ENCODE data around the gene PRDM16. TPM values are rescaled to one million over a fixed set of nuclear protein-coding genes. Genes with fewer than 3 reads are reported as not detected.

Gene PRDM16
- polyA plus RNA-seq, 1 donor (not counting 4 experiments of a cell fraction or from before 2014, with no cell fraction given), result 0.05 TPM

GRCh38 chr1:3399732-3400131 lies 330.7 kb downstream of the PRDM16 start:
- no peak for FAIRE-seq

GRCh38 chr1:3401585-3402257 lies 332.7 kb downstream of the PRDM16 start:
- Histone ChIP-seq H3K9me3 (ENCODE audit: control insufficient read depth, low read depth, low read length) (no peaks in the 10 kb centered on the region), H3K9ac (ENCODE audit: control insufficient read depth, extremely low read depth, insufficient read depth, low read length) (no peak overlapping the region), H3K27ac (ENCODE audit: control insufficient read depth, insufficient read depth, low read length) (no peak overlapping the region), H3K79me2 (ENCODE audit: control insufficient read depth, insufficient read depth, low read length) (no peaks in the 10 kb centered on the region), H4K20me1 (ENCODE audit: control insufficient read depth, extremely low read depth, insufficient read depth, low read length) (no peaks in the 10 kb centered on the region), H3K9me1 (ENCODE audit: control insufficient read depth, extremely low read depth, insufficient read depth, low read length) (no peaks in the 10 kb centered on the region), H3K4me1 (ENCODE audit: control insufficient read depth, extremely low read depth, insufficient read depth, low read length) (peaks cover 6% of the 10 kb centered on the region), H3K4me2 (ENCODE audit: control insufficient read depth, extremely low read depth, insufficient read depth, low read depth, low read length) (no peak overlapping the region), H2AFZ (ENCODE audit: control insufficient read depth, low read length) (no peak overlapping the region), H3K4me3 (ENCODE audit: control insufficient read depth in 2 of 3, extremely low read depth in 1 of 3, insufficient read depth in 2 of 3, low read depth in 1 of 3, low read length in 3 of 3) (no peak overlapping the region), H3K27me3 (ENCODE audit: control insufficient read depth, extremely low read depth, insufficient read depth, low read length) (peaks cover 32% of the 10 kb centered on the region), H3K36me3 (ENCODE audit: control insufficient read depth in 2 of 2, extremely low read depth in 1 of 2, insufficient read depth in 2 of 2, low read length in 2 of 2) (no peaks in the 10 kb centered on the region)
- DNase-seq (ENCODE audit: low read depth, low spot score) (no peak), FAIRE-seq (no peak)
- dilution Hi-C loops (cut with MboI; ENCODE audit: extremely low pct_ligation_motif_present, low sequenced_read_pairs), result loop anchor here (25.0 kb wide), 1 partner anchor 989 kb away; the partner anchor contains the start of gene PEX10
- TF ChIP-seq EZH2 (IDR thresholded peaks at IDR 0.05; ENCODE audit: low read length), result no peak

More at GRCh38 chr1:3399732-3400131, 330.7 kb downstream of the PRDM16 start:
- no peak for DNase-seq (ENCODE audit: low read depth, low spot score)
- Histone ChIP-seq H3K4me1 (ENCODE audit: control insufficient read depth, extremely low read depth, insufficient read depth, low read length) (no peaks in the 10 kb centered on the region), H3K27ac (ENCODE audit: control insufficient read depth, insufficient read depth, low read length) (no peak overlapping the region), H2AFZ (ENCODE audit: control insufficient read depth, low read length) (no peak overlapping the region), H3K9me3 (ENCODE audit: control insufficient read depth, low read depth, low read length) (no peaks in the 10 kb centered on the region), H3K4me2 (ENCODE audit: control insufficient read depth, extremely low read depth, insufficient read depth, low read depth, low read length) (no peak overlapping the region), H3K4me3 (ENCODE audit: control insufficient read depth in 2 of 3, extremely low read depth in 1 of 3, insufficient read depth in 2 of 3, low read depth in 1 of 3, low read length in 3 of 3) (no peak overlapping the region), H3K36me3 (ENCODE audit: control insufficient read depth in 2 of 2, extremely low read depth in 1 of 2, insufficient read depth in 2 of 2, low read length in 2 of 2) (no peaks in the 10 kb centered on the region), H3K79me2 (ENCODE audit: control insufficient read depth, insufficient read depth, low read length) (no peaks in the 10 kb centered on the region), H3K9ac (ENCODE audit: control insufficient read depth, extremely low read depth, insufficient read depth, low read length) (no peak overlapping the region), H3K27me3 (ENCODE audit: control insufficient read depth, extremely low read depth, insufficient read depth, low read length) (peaks cover 44% of the 10 kb centered on the region), H4K20me1 (ENCODE audit: control insufficient read depth, extremely low read depth, insufficient read depth, low read length) (no peaks in the 10 kb centered on the region), H3K9me1 (ENCODE audit: control insufficient read depth, extremely low read depth, insufficient read depth, low read length) (no peaks in the 10 kb centered on the region)
- TF ChIP-seq EZH2 (IDR thresholded peaks at IDR 0.05; ENCODE audit: low read length), result no peak
- dilution Hi-C loops (cut with MboI; ENCODE audit: extremely low pct_ligation_motif_present, low sequenced_read_pairs), result loop anchor here (25.0 kb wide), 1 partner anchor 987 kb away; the partner anchor contains the start of gene PEX10

GRCh38 chr1:3402258-3403010 lies 333.4 kb downstream of the PRDM16 start:
- Histone ChIP-seq H3K36me3 (ENCODE audit: control insufficient read depth in 2 of 2, extremely low read depth in 1 of 2, insufficient read depth in 2 of 2, low read length in 2 of 2) (no peaks in the 10 kb centered on the region), H3K79me2 (ENCODE audit: control insufficient read depth, insufficient read depth, low read length) (no peaks in the 10 kb centered on the region), H3K9me3 (ENCODE audit: control insufficient read depth, low read depth, low read length) (no peaks in the 10 kb centered on the region), H3K27me3 (ENCODE audit: control insufficient read depth, extremely low read depth, insufficient read depth, low read length) (peaks cover 25% of the 10 kb centered on the region), H2AFZ (ENCODE audit: control insufficient read depth, low read length) (no peak overlapping the region), H3K4me3 (ENCODE audit: control insufficient read depth in 2 of 3, extremely low read depth in 1 of 3, insufficient read depth in 2 of 3, low read depth in 1 of 3, low read length in 3 of 3) (no peak overlapping the region), H4K20me1 (ENCODE audit: control insufficient read depth, extremely low read depth, insufficient read depth, low read length) (no peaks in the 10 kb centered on the region), H3K9ac (ENCODE audit: control insufficient read depth, extremely low read depth, insufficient read depth, low read length) (no peak overlapping the region), H3K27ac (ENCODE audit: control insufficient read depth, insufficient read depth, low read length) (no peak overlapping the region), H3K9me1 (ENCODE audit: control insufficient read depth, extremely low read depth, insufficient read depth, low read length) (no peaks in the 10 kb centered on the region), H3K4me1 (ENCODE audit: control insufficient read depth, extremely low read depth, insufficient read depth, low read length) (peaks cover 6% of the 10 kb centered on the region), H3K4me2 (ENCODE audit: control insufficient read depth, extremely low read depth, insufficient read depth, low read depth, low read length) (no peak overlapping the region)
- DNase-seq (ENCODE audit: low read depth, low spot score) (no peak), FAIRE-seq (no peak)
- TF ChIP-seq CTCF (optimal IDR thresholded peaks at IDR 0.05 in 1 of 3, IDR thresholded peaks at IDR 0.05 in 1 of 3, conservative IDR thresholded peaks at IDR 0.05 in 1 of 3; ENCODE audit: extremely low read depth in 1 of 3, insufficient read depth in 2 of 3, low read length in 3 of 3) (no peak), EZH2 (IDR thresholded peaks at IDR 0.05; ENCODE audit: low read length) (no peak)
- dilution Hi-C loops (cut with MboI; ENCODE audit: extremely low pct_ligation_motif_present, low sequenced_read_pairs), result loop anchor here (25.0 kb wide), 1 partner anchor 990 kb away; the partner anchor contains the start of gene PEX10
